SK-N-SH treated with all-trans-retinoic acid at 6 μM for 48 hours (cell line): ENCODE measurements around the gene SBNO1.

Experiments
- ATAC-seq: fragments of 200-7000 bp; cut with Tn5 transposase; 3 replicates; pipeline ENCODE4 v1.9.1; 2020; ENCODE audit warnings: mild to moderate bottlenecking, moderate library complexity
- ARNTL ChIP-seq: fragments of 450-650 bp; formaldehyde crosslinking; IDR thresholded peaks from 2 replicates; pipeline ENCODE4 v1.5.0; 2020; ENCODE audit warnings: low read depth, mild to moderate bottlenecking, moderate library complexity, borderline replicate concordance
- BACH2 ChIP-seq: fragments of 250-450 bp; sonication (Bioruptor Pico); IDR thresholded peaks from 2 replicates; pipeline ENCODE4 v1.9.0; 2021; ENCODE audit warnings: mild to moderate bottlenecking, borderline replicate concordance
- CSDC2 ChIP-seq: fragments of 250-450 bp; sonication (Bioruptor Pico); IDR thresholded peaks from 2 replicates; pipeline ENCODE4 v1.5.0; 2020; ENCODE audit warnings: mild to moderate bottlenecking, moderate library complexity
- ESRRG ChIP-seq: fragments of 250-450 bp; sonication (Bioruptor Pico); IDR thresholded peaks from 2 replicates; pipeline ENCODE4 v1.6.1; 2021; ENCODE audit warnings: mild to moderate bottlenecking
- GLIS3 ChIP-seq: fragments of 250-450 bp; sonication (Bioruptor Pico); IDR thresholded peaks from 2 replicates; pipeline ENCODE4 v1.5.0; 2020; ENCODE audit warnings: mild to moderate bottlenecking, moderate library complexity
- ISL1 ChIP-seq: fragments of 250-450 bp; sonication (Bioruptor Pico); IDR thresholded peaks from 2 replicates; pipeline ENCODE4 v2.1.2; 2022; ENCODE audit warnings: mild to moderate bottlenecking, moderate library complexity
- OSR1 ChIP-seq: fragments of 250-450 bp; sonication (Bioruptor Pico); IDR thresholded peaks from 2 replicates; pipeline ENCODE4 v1.8.0; 2022; ENCODE audit warnings: moderate library complexity, mild to moderate bottlenecking, inconsistent platforms
- PPARA ChIP-seq: fragments of 250-450 bp; sonication (Bioruptor Pico); IDR thresholded peaks from 2 replicates; pipeline ENCODE4 v1.5.0; 2020; ENCODE audit warnings: mild to moderate bottlenecking, borderline replicate concordance
- RARB ChIP-seq: fragments of 250-450 bp; sonication (Bioruptor Pico); IDR thresholded peaks from 2 replicates; pipeline ENCODE4 v1.8.0; 2021; ENCODE audit warnings: mild to moderate bottlenecking, moderate library complexity
- SNAI2 ChIP-seq: fragments of 250-450 bp; sonication (Bioruptor Pico); IDR thresholded peaks from 2 replicates; pipeline ENCODE4 v1.5.0; 2020; ENCODE audit warnings: mild to moderate bottlenecking, moderate library complexity
- TCF4 ChIP-seq: fragments of 250-450 bp; sonication (Bioruptor Pico); IDR thresholded peaks from 2 replicates; pipeline ENCODE4 v1.8.0; 2021; ENCODE audit warnings: mild to moderate bottlenecking, moderate library complexity, borderline replicate concordance
- TOX ChIP-seq: fragments of 250-450 bp; sonication (Bioruptor Pico); IDR thresholded peaks from 2 replicates; pipeline ENCODE4 v1.8.0; 2021; ENCODE audit warnings: mild to moderate bottlenecking, moderate library complexity, borderline replicate concordance
- ZC3H10 ChIP-seq: fragments of 250-450 bp; sonication (Bioruptor Pico); IDR thresholded peaks from 2 replicates; pipeline ENCODE4 v1.5.1; 2021; ENCODE audit warnings: mild to moderate bottlenecking, moderate library complexity
- ZFP3 ChIP-seq: fragments of 250-450 bp; sonication (Bioruptor Pico); IDR thresholded peaks from 2 replicates; pipeline ENCODE4 v1.5.0; 2020; ENCODE audit warnings: mild to moderate bottlenecking, moderate library complexity
- ZFP30 ChIP-seq: fragments of 450-650 bp; formaldehyde crosslinking; IDR thresholded peaks from 2 replicates; pipeline ENCODE4 v1.5.0; 2022; ENCODE audit warnings: mild to moderate bottlenecking, moderate library complexity
- ZNF565 ChIP-seq: fragments of 450-650 bp; formaldehyde crosslinking; conservative IDR thresholded peaks from 2 replicates; pipeline ENCODE4 v1.5.0; 2020; ENCODE audit warnings: low read depth, mild to moderate bottlenecking, moderate library complexity
- ZNF70 ChIP-seq: fragments of 450-650 bp; formaldehyde crosslinking; IDR thresholded peaks from 2 replicates; pipeline ENCODE4 v1.5.0; 2020; ENCODE audit warnings: mild to moderate bottlenecking, moderate library complexity
- ZNF8 ChIP-seq: fragments of 450-650 bp; formaldehyde crosslinking; IDR thresholded peaks from 2 replicates; pipeline ENCODE4 v1.5.0; 2020; ENCODE audit warnings: mild to moderate bottlenecking, moderate library complexity
- TF ChIP-seq, protein P1 (sequence below): fragments of 250-450 bp; sonication (Bioruptor Pico); IDR thresholded peaks from 2 replicates; pipeline ENCODE4 v1.5.1; 2021; ENCODE audit warnings: mild to moderate bottlenecking, moderate library complexity
- TF ChIP-seq, protein P2 (sequence below): fragments of 250-450 bp; sonication (Bioruptor Pico); IDR thresholded peaks from 2 replicates; pipeline ENCODE4 v1.5.0; 2020; ENCODE audit warnings: mild to moderate bottlenecking, moderate library complexity
- TF ChIP-seq, protein P3 (sequence below): fragments of 250-450 bp; sonication (Bioruptor Pico); IDR thresholded peaks from 2 replicates; pipeline ENCODE4 v1.5.1; 2020; ENCODE audit warnings: low read depth, mild to moderate bottlenecking, moderate library complexity
- TF ChIP-seq, protein P4 (sequence below): fragments of 250-450 bp; sonication (Bioruptor Pico); IDR thresholded peaks from 2 replicates; pipeline ENCODE4 v1.8.0; 2020; ENCODE audit warnings: mild to moderate bottlenecking, moderate library complexity, borderline replicate concordance

The SBNO1 gene

DNA sequence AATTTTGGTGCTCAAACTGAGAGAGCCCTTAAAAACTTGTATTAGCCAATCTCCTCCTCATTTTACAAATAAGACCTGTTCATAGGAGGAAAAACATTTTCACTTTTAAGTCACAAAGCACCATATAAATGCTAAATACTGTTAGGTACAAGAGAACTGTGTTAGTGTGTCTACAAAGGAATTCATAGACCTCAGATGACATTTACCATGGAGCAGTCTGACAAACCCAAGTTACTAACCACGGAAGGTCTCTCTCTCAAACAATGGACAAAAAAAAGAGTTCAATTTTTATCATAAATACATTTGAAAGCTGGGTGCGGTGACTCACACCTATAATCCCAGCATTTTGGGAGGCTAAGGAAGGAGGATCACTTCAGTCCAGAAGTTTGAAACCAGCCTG lies 10.0 kb downstream of the SBNO1 start:
- TF ChIP-seq, protein P1, sequence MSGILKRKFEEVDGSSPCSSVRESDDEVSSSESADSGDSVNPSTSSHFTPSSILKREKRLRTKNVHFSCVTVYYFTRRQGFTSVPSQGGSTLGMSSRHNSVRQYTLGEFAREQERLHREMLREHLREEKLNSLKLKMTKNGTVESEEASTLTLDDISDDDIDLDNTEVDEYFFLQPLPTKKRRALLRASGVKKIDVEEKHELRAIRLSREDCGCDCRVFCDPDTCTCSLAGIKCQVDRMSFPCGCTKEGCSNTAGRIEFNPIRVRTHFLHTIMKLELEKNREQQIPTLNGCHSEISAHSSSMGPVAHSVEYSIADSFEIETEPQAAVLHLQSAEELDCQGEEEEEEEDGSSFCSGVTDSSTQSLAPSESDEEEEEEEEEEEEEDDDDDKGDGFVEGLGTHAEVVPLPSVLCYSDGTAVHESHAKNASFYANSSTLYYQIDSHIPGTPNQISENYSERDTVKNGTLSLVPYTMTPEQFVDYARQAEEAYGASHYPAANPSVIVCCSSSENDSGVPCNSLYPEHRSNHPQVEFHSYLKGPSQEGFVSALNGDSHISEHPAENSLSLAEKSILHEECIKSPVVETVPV (CRISPR knock-in tag): no peak
- no peak for TF ChIP-seq OSR1 (CRISPR knock-in tag)
- no peak for TF ChIP-seq TOX (CRISPR knock-in tag)
- TF ChIP-seq SNAI2 (CRISPR knock-in tag): no peak
- no peak for TF ChIP-seq PPARA (CRISPR knock-in tag)
- TF ChIP-seq ZNF8: no peak
- no peak for TF ChIP-seq ZNF565
- TF ChIP-seq ZFP3 (CRISPR knock-in tag): no peak
- TF ChIP-seq GLIS3 (CRISPR knock-in tag): no peak
- TF ChIP-seq, protein P2, sequence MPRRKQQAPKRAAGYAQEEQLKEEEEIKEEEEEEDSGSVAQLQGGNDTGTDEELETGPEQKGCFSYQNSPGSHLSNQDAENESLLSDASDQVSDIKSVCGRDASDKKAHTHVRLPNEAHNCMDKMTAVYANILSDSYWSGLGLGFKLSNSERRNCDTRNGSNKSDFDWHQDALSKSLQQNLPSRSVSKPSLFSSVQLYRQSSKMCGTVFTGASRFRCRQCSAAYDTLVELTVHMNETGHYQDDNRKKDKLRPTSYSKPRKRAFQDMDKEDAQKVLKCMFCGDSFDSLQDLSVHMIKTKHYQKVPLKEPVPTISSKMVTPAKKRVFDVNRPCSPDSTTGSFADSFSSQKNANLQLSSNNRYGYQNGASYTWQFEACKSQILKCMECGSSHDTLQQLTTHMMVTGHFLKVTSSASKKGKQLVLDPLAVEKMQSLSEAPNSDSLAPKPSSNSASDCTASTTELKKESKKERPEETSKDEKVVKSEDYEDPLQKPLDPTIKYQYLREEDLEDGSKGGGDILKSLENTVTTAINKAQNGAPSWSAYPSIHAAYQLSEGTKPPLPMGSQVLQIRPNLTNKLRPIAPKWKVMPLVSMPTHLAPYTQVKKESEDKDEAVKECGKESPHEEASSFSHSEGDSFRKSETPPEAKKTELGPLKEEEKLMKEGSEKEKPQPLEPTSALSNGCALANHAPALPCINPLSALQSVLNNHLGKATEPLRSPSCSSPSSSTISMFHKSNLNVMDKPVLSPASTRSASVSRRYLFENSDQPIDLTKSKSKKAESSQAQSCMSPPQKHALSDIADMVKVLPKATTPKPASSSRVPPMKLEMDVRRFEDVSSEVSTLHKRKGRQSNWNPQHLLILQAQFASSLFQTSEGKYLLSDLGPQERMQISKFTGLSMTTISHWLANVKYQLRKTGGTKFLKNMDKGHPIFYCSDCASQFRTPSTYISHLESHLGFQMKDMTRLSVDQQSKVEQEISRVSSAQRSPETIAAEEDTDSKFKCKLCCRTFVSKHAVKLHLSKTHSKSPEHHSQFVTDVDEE: no peak
- TF ChIP-seq, protein P3, sequence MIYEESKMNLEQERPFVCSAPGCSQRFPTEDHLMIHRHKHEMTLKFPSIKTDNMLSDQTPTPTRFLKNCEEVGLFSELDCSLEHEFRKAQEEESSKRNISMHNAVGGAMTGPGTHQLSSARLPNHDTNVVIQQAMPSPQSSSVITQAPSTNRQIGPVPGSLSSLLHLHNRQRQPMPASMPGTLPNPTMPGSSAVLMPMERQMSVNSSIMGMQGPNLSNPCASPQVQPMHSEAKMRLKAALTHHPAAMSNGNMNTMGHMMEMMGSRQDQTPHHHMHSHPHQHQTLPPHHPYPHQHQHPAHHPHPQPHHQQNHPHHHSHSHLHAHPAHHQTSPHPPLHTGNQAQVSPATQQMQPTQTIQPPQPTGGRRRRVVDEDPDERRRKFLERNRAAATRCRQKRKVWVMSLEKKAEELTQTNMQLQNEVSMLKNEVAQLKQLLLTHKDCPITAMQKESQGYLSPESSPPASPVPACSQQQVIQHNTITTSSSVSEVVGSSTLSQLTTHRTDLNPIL: no peak
- no peak for TF ChIP-seq TCF4 (CRISPR knock-in tag)
- TF ChIP-seq BACH2 (CRISPR knock-in tag): no peak
- no peak for TF ChIP-seq ARNTL (CRISPR knock-in tag)
- no peak for TF ChIP-seq ZFP30 (CRISPR knock-in tag)
- no peak for TF ChIP-seq ESRRG (CRISPR knock-in tag)
- TF ChIP-seq, protein P4, sequence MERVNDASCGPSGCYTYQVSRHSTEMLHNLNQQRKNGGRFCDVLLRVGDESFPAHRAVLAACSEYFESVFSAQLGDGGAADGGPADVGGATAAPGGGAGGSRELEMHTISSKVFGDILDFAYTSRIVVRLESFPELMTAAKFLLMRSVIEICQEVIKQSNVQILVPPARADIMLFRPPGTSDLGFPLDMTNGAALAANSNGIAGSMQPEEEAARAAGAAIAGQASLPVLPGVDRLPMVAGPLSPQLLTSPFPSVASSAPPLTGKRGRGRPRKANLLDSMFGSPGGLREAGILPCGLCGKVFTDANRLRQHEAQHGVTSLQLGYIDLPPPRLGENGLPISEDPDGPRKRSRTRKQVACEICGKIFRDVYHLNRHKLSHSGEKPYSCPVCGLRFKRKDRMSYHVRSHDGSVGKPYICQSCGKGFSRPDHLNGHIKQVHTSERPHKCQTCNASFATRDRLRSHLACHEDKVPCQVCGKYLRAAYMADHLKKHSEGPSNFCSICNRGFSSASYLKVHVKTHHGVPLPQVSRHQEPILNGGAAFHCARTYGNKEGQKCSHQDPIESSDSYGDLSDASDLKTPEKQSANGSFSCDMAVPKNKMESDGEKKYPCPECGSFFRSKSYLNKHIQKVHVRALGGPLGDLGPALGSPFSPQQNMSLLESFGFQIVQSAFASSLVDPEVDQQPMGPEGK: no peak
- TF ChIP-seq RARB (CRISPR knock-in tag): no peak
- TF ChIP-seq ZC3H10 (CRISPR knock-in tag): no peak
- no peak for TF ChIP-seq CSDC2 (CRISPR knock-in tag)
- no peak for ATAC-seq

DNA sequence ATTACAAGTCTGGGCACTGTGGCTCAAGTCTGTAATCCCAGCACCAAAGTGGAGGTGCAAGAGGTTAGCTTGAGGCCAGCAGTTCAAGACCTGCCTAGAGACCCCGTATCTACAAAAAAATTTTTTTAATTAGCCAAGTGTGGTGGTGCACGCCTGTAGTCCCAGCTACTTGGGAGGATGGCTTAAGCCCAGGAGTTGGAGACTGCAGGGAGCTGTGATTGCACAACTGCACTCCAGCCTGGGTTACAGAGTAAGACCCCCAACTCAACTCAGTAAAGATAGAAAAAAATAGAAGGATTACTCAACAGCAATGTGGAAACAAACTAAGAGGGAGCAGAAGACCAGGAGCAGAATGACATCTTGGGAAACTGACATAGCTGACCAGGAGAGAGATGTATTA lies 13.3 kb downstream of the SBNO1 start:
- no peak for ATAC-seq
- TF ChIP-seq, protein P1 (CRISPR knock-in tag): no peak
- TF ChIP-seq TCF4 (CRISPR knock-in tag) (no peak), ISL1 (CRISPR knock-in tag) (no peak), OSR1 (CRISPR knock-in tag) (no peak), ARNTL (CRISPR knock-in tag) (no peak), ZNF8 (no peak), PPARA (CRISPR knock-in tag) (no peak), ZNF70 (CRISPR knock-in tag) (no peak), ZC3H10 (CRISPR knock-in tag) (no peak), CSDC2 (CRISPR knock-in tag) (no peak), BACH2 (CRISPR knock-in tag) (no peak), TOX (CRISPR knock-in tag) (no peak)
- TF ChIP-seq, protein P4: no peak
- TF ChIP-seq, all 23 proteins: peak for 0
